Subcutaneous abdominal adipose tissue (tissue), 5 donors: ENCODE results near the gene MOXD1.

ENCODE experiments used
- H3K27ac ChIP-seq: one replicate; pipeline ENCODE4 v1.7.0; 2013; ENCODE audit warnings: low read depth, mild to moderate bottlenecking, inconsistent platforms, low read length, moderate library complexity
- H3K27me3 ChIP-seq, 5 donors: one replicate each; pipeline ENCODE4 v1.7.0; 2013; ENCODE audit warnings: low read length in 5 of 5, inconsistent platforms in 1 of 5; ENCODE audit not compliant: control insufficient read depth in 5 of 5, insufficient read depth in 4 of 5
- H3K36me3 ChIP-seq, 5 donors: one replicate each; pipeline ENCODE4 v1.7.0; 2013; ENCODE audit warnings: low read length in 5 of 5; ENCODE audit not compliant: control insufficient read depth in 5 of 5, insufficient read depth in 5 of 5
- H3K4me1 ChIP-seq, 5 donors: one replicate each; pipeline ENCODE4 v1.7.0; 2013; ENCODE audit warnings: low read length in 5 of 5, mild to moderate bottlenecking in 3 of 5, moderate library complexity in 1 of 5; ENCODE audit not compliant: control insufficient read depth in 5 of 5, insufficient read depth in 5 of 5
- H3K4me3 ChIP-seq, 5 donors: one replicate each; pipeline ENCODE4 v1.7.0; 2013; ENCODE audit warnings: low read length in 5 of 5, low read depth in 1 of 5
- H3K9ac ChIP-seq, 5 donors: one replicate each; pipeline ENCODE4 v1.7.0; 2013; ENCODE audit warnings: low read length in 5 of 5, mild to moderate bottlenecking in 4 of 5, moderate library complexity in 3 of 5
- H3K9me3 ChIP-seq, 5 donors: one replicate each; pipeline ENCODE4 v1.7.0; 2013; ENCODE audit warnings: low read length in 5 of 5; ENCODE audit not compliant: control insufficient read depth in 5 of 5
- donor health status: healthy.
- donor health status: healthy.
- donor health status: healthy.
- donor health status: healthy.
- donor health status: healthy.

MOXD1 gene

GRCh38 chr6:132400883-132401617 lies at the start of gene MOXD1:
TSS of gene MOXD1 (minus strand) at chr6:132401475. CDS start at chr6:132401426, 49 bp downstream.
- H3K27ac ChIP-seq, result no peak within 1 kb of the TSS

DNA sequence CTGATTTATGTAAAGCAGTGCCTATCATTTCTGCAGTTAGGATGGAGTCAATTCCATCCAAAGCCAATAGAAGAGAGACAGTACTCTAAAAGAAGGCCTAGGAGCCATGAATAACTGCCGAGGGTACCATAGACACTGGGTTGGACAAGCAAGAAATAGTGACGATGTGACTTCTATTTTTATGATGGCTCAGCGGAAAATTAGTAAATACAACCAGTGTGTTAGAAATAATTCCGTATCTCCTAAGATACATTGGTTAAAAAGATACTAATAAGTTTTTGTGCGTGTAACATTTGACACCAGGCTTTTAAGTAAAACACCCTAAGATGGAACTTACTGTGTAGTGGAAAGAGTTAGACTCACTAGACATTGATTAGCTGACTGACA lies 45.6 kb upstream of the MOXD1 start:
- Histone ChIP-seq H3K27ac (no peak overlapping the region), H3K27me3 (no peaks in the 10 kb centered on the region), H3K4me1 (peaks cover 0 to 6% (median 0%) of the 10 kb centered on the region in 5 donors), H3K9me3 (peaks cover 0 to 6% (median 3%) of the 10 kb centered on the region in 5 donors), H3K36me3 (peaks cover 0 to 13% (median 2%) of the 10 kb centered on the region in 5 donors), H3K9ac (no peak overlapping the region), H3K4me3 (no peak overlapping the region)

More at GRCh38 chr6:132400883-132401617, at the start of gene MOXD1:
- peaks cover 0 to 2% (median 0%) of the 10 kb centered on the region in 5 donors for H3K9me3 ChIP-seq
- H3K36me3 ChIP-seq, result no peaks in the 10 kb centered on the region
- H3K9ac ChIP-seq, result peak within 1 kb of the TSS in 1 of 5 donors; percentile 40
- H3K4me3 ChIP-seq, result peak within 1 kb of the TSS; percentile 58 to 82 (median 76)
- peaks cover 4 to 30% (median 18%) of the 10 kb centered on the region in 5 donors for H3K27me3 ChIP-seq
- H3K4me1 ChIP-seq, result peaks cover 0 to 15% (median 12%) of the 10 kb centered on the region in 5 donors

DNA sequence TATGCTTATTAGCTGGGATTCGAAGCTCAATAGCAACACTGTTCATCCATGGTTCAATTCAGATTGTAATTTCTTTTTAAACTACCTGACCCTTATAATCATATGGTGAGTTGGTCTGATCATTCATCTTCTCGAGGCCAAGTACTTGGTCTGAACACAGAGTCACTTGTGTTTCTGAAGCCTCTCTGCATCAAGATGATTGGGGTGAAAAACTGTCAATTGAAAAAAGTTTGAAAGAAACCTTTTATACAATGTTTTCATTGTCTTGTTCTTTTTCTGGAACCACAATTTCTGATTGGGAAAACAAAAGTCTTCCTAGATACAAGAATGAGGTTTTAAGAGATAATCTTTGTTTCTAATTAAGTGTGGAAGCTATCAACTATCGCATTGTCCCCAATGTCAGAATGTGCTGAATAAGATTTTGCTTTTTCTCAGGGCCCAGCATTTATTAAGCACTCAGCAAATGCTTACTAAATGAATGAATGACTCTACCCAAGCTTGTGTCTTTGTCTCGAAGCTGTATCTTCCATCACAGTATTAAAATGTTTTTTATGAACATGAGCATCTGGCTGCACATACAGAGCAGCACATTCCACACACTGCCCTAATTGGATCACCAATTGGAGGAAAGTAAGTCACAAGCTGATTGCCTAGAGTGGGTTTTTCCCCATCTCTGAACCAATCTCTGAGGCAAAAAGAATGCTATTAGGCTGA lies 45.0 kb upstream of the MOXD1 start:
- H3K27ac ChIP-seq, result peak overlapping the region; percentile 26
- no peak overlapping the region for H3K9ac ChIP-seq
- no peaks in the 10 kb centered on the region for H3K27me3 ChIP-seq
- H3K9me3 ChIP-seq, result peaks cover 0 to 8% (median 6%) of the 10 kb centered on the region in 5 donors
- peaks cover 0 to 10% (median 2%) of the 10 kb centered on the region in 5 donors for H3K36me3 ChIP-seq
- H3K4me1 ChIP-seq, result peaks cover 0 to 6% (median 0%) of the 10 kb centered on the region in 5 donors
- no peak overlapping the region for H3K4me3 ChIP-seq

GRCh38 chr6:132445201-132445951 lies 44.1 kb upstream of the MOXD1 start:
- Histone ChIP-seq H3K27ac (peak overlapping the region; percentile 26), H3K9me3 (peaks cover 0 to 13% (median 6%) of the 10 kb centered on the region in 5 donors), H3K4me3 (no peak overlapping the region), H3K4me1 (peaks cover 0 to 6% (median 0%) of the 10 kb centered on the region in 5 donors), H3K9ac (no peak overlapping the region), H3K27me3 (no peaks in the 10 kb centered on the region), H3K36me3 (peaks cover 0 to 10% (median 2%) of the 10 kb centered on the region in 5 donors)

DNA sequence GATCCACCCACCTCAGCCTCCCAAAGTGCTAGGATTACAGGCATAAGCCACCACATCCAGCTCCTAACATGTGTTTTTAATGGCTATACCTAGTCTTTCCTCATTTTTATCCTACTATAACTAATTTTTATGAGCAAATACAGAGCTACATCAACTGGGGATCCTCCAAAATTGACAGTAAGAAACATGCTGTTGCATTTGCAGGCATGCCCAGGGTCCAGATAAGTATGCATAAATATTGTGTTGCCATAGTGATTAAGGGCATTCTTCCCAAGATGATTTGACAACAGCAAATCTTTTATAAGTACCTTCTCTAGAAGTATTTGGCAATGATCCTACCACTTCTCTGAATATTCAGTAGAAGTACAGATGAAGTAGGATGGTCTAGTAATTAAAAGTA lies 41.9 kb upstream of the MOXD1 start:
- Histone ChIP-seq H3K36me3 (peaks cover 0 to 6% (median 0%) of the 10 kb centered on the region in 5 donors), H3K4me1 (peaks cover 0 to 6% (median 0%) of the 10 kb centered on the region in 5 donors), H3K4me3 (no peak overlapping the region), H3K9ac (no peak overlapping the region), H3K9me3 (peaks cover 0 to 13% (median 6%) of the 10 kb centered on the region in 5 donors), H3K27me3 (no peaks in the 10 kb centered on the region), H3K27ac (no peak overlapping the region)

DNA sequence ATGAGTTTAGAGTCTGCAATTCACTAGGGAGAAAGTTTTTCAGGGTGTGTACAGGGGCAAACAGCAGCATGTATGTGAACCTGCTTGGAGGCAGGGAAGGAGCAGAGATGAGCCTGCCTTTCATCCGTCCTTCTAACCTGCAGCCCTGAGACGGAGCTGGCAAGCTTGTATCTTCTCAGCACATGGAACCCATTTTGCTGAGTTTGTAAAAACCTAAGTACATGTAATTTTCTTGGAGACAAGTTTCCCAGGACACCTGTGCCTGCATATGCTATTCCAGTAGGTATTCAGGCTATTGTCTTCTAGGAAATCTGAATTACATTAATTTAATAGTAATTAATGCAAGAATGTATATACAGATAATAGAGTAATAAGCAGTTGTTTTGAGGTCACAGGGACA lies 28.8 kb upstream of the MOXD1 start:
- H3K27me3 ChIP-seq, result peaks cover 0 to 5% (median 0%) of the 10 kb centered on the region in 5 donors
- no peaks in the 10 kb centered on the region for H3K4me1 ChIP-seq
- H3K4me3 ChIP-seq, result no peak overlapping the region
- H3K9me3 ChIP-seq, result no peaks in the 10 kb centered on the region
- H3K36me3 ChIP-seq, result no peaks in the 10 kb centered on the region
- no peak overlapping the region for H3K27ac ChIP-seq
- no peak overlapping the region for H3K9ac ChIP-seq

DNA sequence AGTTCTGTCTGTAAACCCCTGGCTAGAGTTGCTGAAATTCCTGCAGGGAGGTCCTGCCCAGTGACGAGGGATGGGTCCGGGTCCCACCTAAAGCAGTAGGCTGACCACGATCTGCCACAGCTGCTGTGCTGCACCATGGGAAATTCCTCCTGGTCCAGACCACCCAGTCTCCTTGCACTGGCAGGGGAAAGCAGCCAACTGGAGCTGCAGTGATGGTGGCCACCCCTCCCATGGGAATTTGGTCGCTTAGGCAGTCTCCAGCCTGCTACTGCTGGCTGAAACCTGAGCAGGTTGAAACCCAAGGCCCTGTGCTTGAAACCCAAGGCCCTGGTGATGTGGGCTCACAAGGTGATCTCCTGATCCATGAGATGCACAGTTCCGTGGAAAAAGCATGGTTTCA lies 23.9 kb upstream of the MOXD1 start:
- H3K27me3 ChIP-seq, result no peaks in the 10 kb centered on the region
- no peak overlapping the region for H3K9ac ChIP-seq
- peaks cover 0 to 7% (median 3%) of the 10 kb centered on the region in 5 donors for H3K9me3 ChIP-seq
- no peak overlapping the region for H3K4me3 ChIP-seq
- no peak overlapping the region for H3K27ac ChIP-seq
- H3K4me1 ChIP-seq, result no peaks in the 10 kb centered on the region
- H3K36me3 ChIP-seq, result no peaks in the 10 kb centered on the region

DNA sequence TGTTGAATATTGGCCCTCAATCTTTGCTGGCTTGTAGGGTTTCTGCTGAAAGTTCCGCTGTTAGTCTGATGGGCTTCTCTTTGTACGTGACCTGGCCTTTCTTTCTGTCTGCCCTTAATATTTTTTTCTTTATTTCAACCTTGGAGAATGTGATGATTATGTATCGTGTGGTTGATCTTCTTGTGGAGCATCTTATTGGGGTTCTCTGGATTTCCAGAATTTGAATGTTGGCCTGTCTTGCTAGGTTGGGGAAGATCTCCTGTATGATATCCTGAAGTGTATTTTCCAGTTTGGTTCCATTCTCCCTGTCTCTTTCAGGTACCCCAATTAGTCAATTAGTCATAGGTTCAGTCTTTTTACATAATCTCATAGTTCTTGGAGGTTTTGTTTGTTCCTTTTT lies 22.6 kb upstream of the MOXD1 start:
- no peaks in the 10 kb centered on the region for H3K36me3 ChIP-seq
- H3K27ac ChIP-seq, result no peak overlapping the region
- H3K4me1 ChIP-seq, result no peaks in the 10 kb centered on the region
- H3K4me3 ChIP-seq, result no peak overlapping the region
- no peaks in the 10 kb centered on the region for H3K27me3 ChIP-seq
- no peak overlapping the region for H3K9ac ChIP-seq
- H3K9me3 ChIP-seq, result peaks cover 0 to 7% (median 3%) of the 10 kb centered on the region in 5 donors

- Histone ChIP-seq H3K9ac (no peak overlapping the region), H3K9me3 (peaks cover 0 to 10% (median 4%) of the 10 kb centered on the region in 5 donors), H3K27me3 (no peaks in the 10 kb centered on the region), H3K36me3 (no peaks in the 10 kb centered on the region), H3K27ac (no peak overlapping the region), H3K4me1 (peaks cover 0 to 5% (median 4%) of the 10 kb centered on the region in 5 donors), H3K4me3 (no peak overlapping the region)
Measured at GRCh38 chr6:132418235-132418965, 17.1 kb upstream of the MOXD1 start.
